CMK (cell line): ENCODE data around the gene FAM163B.

Source experiments
- DNase-seq: peaks from one replicate; pipeline ENCODE4 v3.0.0-alpha.2; 2010; ENCODE audit warnings: low read depth

Gene FAM163B

DNA sequence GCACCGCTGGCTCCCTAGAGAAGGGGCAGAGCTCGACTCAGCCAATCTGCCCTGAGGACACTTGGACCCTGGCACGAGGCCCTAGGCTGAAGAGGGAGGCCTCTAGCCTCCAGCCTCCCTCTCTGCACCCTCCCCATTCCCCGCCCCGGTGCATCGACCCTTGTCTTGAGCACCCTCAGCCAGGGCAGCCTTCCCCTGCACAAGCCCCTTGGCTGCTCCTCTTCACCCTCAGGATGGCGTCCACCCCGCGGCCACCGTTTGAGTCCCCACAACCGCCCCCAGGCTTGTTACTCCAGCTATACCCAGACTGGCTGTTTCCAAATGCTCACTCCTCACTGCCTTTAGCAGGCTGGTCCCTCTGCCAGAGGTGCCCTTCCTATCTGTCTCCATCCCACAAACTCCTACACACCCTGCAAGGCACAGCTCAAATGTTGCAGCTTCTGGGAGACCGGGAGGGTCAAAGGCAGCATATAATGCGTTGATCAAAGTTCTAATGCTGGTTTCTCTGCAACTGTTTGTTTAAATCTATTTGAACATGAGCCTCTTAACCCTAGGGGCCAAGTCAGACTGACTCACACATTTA, 6.5 kb upstream of the FAM163B start:
- DNase-seq: no peak

DNA sequence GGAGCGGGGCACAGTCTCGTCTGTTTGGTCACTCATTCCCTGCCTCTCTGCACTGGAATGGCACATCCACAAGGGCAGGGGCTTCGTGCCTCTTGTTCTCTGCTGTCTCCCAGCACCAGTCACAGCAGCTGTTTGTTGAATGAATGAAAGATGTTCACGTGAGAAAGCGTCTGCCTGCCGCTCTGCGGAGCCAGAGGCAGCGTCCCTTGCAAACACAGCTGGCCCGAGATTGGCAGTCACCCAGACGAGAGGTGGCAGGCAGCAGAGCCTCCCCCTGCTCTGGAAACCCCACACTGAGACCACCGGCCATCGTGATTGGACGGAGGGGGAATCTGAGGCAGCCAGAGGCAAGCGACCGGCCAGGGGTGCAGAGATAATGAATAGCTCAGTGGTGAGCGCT, 6.0 kb upstream of the FAM163B start:
- DNase-seq: no peak

DNA sequence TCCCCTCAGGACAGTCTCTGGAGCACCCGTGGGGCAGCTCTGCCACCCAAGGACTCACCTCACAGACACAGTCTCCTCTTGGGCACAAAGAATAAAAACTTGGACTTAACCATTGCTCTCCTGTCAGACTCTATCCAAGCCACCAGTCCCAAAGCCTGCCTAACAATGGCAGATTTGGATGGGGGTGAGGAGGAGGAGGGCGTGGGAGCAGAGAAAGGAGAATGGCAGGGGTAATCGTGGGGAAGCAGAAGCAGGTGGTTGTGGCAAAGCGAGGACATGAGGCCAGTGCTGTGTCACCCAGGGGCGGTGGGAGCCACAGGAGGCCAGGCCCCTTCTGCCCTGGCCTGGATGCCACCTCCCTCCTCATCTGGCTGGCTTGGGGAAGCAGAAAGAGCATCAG, 5.5 kb upstream of the FAM163B start:
- DNase-seq: no peak

GRCh38 chr9:133614056-133614455, 4.9 kb upstream of the FAM163B start:
- DNase-seq: no peak

GRCh38 chr9:133613432-133613831, 4.2 kb upstream of the FAM163B start:
- no peak for DNase-seq

GRCh38 chr9:133612816-133613215, 3.6 kb upstream of the FAM163B start:
- no peak for DNase-seq

- DNase-seq: no peak
Measured at GRCh38 chr9:133612051-133612450, 2.9 kb upstream of the FAM163B start.

DNA sequence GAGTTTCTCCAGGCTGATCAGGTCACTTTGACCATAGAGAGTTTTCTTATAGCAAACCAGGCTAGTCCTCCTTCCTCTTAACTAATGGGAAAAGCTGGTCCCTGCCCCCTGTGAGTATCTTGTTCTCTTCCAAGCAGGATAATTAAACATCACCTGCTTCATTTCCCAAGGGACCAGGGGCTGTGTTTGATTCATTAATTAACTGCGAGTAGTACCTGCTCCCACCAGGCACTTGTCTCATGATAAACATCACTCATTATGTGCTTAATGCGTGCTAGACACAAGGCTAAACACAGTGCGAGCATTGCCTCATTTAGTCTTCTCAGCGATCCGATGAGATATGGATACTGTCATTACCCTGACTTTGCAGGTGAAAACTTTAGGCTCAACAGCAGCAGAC, 1.7 kb upstream of the FAM163B start:
- DNase-seq: no peak

DNA sequence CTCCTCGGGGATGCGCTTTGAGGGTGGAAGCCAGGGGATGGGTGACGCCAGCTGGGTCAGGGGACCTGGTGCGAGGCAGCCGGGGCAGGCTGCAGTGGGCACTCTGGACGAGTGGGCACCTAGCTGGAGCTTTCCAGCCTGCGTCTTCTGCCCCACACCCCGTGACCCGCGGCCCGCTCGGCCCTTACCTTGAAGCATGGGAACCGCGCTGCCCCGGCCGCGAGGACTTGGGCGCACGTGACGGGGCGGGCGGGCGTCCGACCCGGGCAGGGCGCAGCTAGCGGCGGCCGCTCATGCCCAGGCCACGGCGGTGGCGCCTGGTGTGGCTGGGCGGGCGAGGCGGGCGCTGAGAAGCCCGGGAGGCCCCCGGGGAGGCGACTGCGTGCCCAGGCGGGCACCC, 300 bp downstream of the FAM163B start:
- no peak for DNase-seq

GRCh38 chr9:133608382-133608781, 807 bp downstream of the FAM163B start:
- no peak for DNase-seq

- no peak for DNase-seq
Measured at GRCh38 chr9:133607976-133608375, 1.2 kb downstream of the FAM163B start.

DNA sequence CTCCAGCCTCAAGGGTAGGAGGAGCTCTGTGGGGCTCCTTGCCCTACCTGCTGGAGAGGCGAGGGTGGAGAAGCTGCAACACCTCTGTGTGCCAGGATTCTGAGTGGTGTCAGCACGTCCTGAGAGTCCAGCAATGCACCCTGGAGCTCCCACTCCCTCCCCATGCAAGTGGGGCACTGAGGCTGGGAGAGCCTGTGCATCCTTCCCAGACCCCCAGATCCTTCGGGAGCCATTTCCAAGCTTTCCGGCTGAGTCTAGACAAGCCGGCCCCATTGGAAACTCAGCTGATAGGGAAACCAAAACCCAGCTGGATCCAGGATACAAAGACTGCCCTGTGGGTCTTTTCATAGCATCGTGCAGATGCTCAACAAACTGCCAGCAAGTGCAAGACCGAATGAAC, 1.8 kb downstream of the FAM163B start:
- no peak for DNase-seq

GRCh38 chr9:133606708-133607025, 2.5 kb downstream of the FAM163B start:
- DNase-seq: no peak

- no peak for DNase-seq
Measured at GRCh38 chr9:133605856-133606707, 3.1 kb downstream of the FAM163B start.

DNA sequence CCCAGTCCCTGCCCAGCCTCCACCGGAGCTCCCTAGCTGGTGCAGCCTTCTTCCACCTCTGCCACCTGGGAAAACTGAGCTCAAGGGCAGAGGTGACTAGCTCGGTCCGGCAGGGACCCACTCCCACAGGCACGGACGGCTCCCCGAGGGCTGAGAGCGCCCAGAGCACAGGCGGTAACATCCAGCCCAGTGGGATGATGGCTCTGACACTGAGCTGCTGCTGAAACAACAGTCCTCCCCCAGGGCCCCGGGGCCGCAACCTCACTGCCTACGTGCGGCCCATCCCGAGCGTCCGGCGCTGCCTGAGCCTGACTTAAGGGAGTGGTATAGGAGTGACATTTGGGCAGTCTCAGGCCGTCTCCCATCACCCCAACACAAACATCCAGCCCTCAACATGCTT, 3.7 kb downstream of the FAM163B start:
- no peak for DNase-seq

- no peak for DNase-seq
Measured at GRCh38 chr9:133604856-133605255, 4.3 kb downstream of the FAM163B start.

GRCh38 chr9:133604214-133604613, 5.0 kb downstream of the FAM163B start:
- DNase-seq: no peak

DNA sequence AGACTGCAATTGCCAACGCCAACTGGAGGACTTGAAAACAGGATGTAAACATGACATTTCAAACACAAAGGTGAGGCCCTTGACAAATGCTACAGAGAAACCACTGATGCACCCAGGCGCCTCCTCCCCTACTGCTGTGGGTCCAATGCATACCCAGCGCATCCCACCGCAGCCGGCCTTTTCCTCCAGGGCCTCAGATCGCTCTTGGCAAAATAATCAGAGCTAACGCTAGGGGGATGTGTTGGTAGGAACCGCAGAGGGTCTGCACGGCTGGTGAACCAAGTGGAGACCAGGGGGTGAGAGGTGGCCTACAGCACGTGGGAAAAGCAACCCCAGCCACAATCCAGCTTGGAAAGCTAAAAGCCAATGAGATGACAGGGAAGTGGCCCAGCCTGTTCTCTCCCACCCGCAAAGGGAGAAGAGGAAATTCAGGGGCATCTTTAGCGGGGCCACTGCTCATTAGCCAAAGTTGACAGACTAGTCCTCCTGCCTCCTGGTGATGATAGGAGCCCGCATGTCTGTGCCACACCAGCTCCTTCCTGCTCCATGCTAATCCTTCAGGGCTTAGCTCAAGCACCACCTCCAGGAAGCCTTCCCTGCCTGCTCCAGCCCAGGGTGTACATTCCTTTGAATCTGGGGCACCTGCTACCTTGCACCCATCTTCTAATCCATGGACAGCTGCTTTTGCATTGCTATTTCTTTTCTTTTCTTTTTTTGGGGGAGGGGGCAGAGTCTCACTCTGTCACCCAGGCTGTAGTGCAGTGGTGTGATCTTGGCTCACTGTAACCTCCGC, 5.9 kb downstream of the FAM163B start:
- no peak for DNase-seq

- no peak for DNase-seq
Measured at GRCh38 chr9:133602277-133602676, 6.9 kb downstream of the FAM163B start.

GRCh38 chr9:133601746-133602145, 7.4 kb downstream of the FAM163B start:
- no peak for DNase-seq

- DNase-seq: no peak
Measured at GRCh38 chr9:133600739-133601138, 8.4 kb downstream of the FAM163B start.

DNA sequence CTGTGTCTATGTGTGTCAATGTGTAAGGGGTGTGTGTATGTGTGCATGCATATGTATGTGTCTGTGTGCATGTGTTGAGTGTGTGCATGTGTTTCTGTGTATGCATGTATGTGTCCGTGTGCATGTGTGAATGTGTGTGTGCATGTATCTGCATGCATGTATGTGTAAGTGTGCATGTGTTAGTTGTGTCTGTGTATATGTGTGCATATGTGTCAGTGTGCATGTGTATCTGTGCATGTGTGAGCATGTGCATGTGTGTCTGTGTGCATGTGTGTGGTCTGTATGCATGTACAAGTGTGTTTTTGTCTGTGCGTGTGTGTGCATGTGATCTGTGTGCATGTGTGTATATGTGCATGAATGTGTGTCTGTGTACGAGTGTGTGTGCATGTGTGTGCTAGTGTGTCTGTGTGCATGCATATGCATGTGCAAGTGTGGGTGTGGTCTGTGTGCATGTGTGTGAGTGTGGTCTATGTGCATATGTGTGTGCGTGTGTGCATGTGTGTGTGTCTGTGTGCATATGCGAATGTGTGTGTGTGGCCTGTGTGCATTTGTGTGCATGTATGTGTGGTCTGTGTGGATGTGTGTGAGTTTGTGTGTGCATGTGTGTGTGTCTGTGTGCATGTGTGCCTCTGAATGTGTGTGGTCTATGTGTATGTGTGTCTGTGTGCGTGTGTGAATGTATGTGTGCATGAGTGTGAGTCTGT, 9.6 kb downstream of the FAM163B start:
- DNase-seq: no peak

GRCh38 chr9:133598978-133599377, 10.2 kb downstream of the FAM163B start:
- no peak for DNase-seq
